Vagina (tissue), 2 donors: ENCODE results near the gene SMIM43.

Experiments
- POLR2A ChIP-seq, 2 donors: fragments of 450-650 bp; IDR thresholded peaks; one replicate each; pipeline ENCODE4 v1.6.1; 2017; ENCODE audit warnings: antibody characterized with exemption in 2 of 2, mild to moderate bottlenecking in 2 of 2, moderate library complexity in 2 of 2
- POLR2AphosphoS5 ChIP-seq, 2 donors: sonication (generic); formaldehyde crosslinking; IDR thresholded peaks; one replicate each; pipeline ENCODE4 v1.9.0; 2017; ENCODE audit warnings: antibody characterized with exemption in 2 of 2, mild to moderate bottlenecking in 2 of 2, low read depth in 1 of 2; ENCODE audit not compliant: insufficient read depth in 1 of 2
- TF ChIP-seq, protein P1 (sequence below), 3 experiments: fragments of 450-650 bp in 2 of 3; fragments of 200-600 bp in 1 of 3; sonication (generic) in 1 of 3; IDR thresholded peaks; one replicate each; pipeline ENCODE4 v1.5.1; 2017 to 2019; ENCODE audit warnings: antibody characterized with exemption in 3 of 3, mild to moderate bottlenecking in 2 of 3, moderate library complexity in 2 of 3

DNA sequence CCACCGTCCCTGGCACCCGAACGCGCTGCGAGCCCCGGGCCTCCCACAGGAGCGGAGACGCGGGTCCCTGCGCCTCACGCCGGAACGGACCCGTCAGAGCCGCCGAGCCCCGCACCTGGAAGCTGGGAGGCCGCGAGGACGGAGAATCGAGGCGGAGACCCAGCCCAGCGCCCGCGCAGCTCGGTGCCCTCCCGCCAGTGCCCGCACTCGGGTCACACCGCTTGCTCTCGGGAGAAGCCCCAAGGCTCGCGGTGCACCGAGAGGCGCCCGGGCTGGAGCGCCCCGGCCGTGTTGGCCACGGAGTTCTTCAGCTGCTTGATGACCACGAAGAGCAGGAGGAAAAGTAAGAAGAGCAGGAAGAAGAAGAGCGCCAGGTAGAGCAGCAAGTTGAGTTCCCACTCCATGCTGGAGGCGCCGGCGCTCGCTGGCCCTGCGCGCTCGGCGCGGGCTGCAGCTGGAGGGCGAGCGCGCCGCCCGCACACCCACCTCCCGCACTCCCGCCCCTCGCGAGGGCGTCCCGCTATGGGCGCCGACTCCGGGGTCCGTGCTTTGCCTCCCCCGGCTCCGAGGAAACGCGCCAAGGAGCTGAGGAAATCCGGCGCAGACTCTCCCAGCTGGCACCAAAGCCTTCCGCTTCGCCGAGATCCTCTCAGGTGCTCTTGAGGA, at the start of gene SMIM43:
- TF ChIP-seq, protein P1, sequence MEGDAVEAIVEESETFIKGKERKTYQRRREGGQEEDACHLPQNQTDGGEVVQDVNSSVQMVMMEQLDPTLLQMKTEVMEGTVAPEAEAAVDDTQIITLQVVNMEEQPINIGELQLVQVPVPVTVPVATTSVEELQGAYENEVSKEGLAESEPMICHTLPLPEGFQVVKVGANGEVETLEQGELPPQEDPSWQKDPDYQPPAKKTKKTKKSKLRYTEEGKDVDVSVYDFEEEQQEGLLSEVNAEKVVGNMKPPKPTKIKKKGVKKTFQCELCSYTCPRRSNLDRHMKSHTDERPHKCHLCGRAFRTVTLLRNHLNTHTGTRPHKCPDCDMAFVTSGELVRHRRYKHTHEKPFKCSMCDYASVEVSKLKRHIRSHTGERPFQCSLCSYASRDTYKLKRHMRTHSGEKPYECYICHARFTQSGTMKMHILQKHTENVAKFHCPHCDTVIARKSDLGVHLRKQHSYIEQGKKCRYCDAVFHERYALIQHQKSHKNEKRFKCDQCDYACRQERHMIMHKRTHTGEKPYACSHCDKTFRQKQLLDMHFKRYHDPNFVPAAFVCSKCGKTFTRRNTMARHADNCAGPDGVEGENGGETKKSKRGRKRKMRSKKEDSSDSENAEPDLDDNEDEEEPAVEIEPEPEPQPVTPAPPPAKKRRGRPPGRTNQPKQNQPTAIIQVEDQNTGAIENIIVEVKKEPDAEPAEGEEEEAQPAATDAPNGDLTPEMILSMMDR (IDR thresholded peaks at IDR 0.05) = no peak
- no peak for TF ChIP-seq POLR2AphosphoS5 (IDR thresholded peaks at IDR 0.05; ENCODE audit: insufficient read depth in 1 of 2, low read depth in 1 of 2)
- no peak for TF ChIP-seq POLR2A (IDR thresholded peaks at IDR 0.05)
